A549 treated with AZD9567 at 1 μM for 4 hours (cell line): ENCODE measurements around the gene GPR151. TPM values are rescaled to one million over a fixed set of nuclear protein-coding genes. Genes with fewer than 3 reads are reported as not detected.

ENCODE experiments used
- total RNA-seq: library from RNA; stranded (reverse); fragments of 200-300 nt; extraction: Qiagen RNA extraction; gene quantifications from 5 replicates; pipeline ENCODE4 v1.2.3, GENCODE V29; 2022; ENCODE audit not compliant: insufficient read depth

GPR151 gene
- total RNA-seq: not detected in 5 replicates

GRCh38 chr5:146516151-146516475 lies at the start of gene GPR151:
TSS of gene GPR151 (minus strand) at chr5:146516190. CDS start at chr5:146516113, 77 bp downstream.

Other genes with a start within 250 kb of the GPR151 start
- 0.11 to 0.14 TPM (median 0.13 TPM) in 4 of 5 replicates, not detected in the other for gene POU4F3, start 177.4 kb downstream of the GPR151 start, total RNA-seq
- 40.1 to 72.2 TPM (median 46.6 TPM) in 5 replicates for gene TCERG1, start 68.9 kb downstream of the GPR151 start, total RNA-seq